Measurements from ENCODE around the gene FAM98C.

DNA sequence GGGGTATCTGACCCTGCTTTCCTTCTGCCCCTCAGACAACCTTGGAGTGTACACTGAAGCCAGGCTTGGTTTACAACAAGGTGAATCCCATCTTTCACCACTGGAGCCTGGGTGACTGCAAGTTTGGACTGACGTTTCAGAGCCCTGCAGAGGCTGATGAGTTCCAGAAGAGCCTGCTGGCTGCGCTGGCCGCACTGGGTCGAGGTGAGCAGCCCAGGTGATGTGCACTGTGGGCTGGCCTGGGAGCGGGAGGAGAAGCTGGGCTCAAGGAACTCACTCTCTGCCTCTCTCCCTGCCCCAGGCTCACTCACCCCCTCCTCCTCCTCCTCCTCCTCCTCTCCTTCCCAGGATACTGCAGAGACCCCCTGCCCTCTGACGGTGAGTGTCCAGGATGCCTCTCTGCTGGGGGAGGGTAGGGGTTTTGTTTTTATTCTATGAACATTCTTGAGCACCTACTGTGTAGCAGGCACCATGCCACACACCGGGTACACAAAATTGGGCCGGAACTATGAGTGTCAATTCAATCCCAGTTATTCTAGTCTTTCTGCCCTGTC is 10.9 kb upstream of the FAM98C start:
- TF ChIP-seq POLR2A (IDR thresholded peaks at IDR 0.05): no peak
- TF ChIP-seq, protein P1, sequence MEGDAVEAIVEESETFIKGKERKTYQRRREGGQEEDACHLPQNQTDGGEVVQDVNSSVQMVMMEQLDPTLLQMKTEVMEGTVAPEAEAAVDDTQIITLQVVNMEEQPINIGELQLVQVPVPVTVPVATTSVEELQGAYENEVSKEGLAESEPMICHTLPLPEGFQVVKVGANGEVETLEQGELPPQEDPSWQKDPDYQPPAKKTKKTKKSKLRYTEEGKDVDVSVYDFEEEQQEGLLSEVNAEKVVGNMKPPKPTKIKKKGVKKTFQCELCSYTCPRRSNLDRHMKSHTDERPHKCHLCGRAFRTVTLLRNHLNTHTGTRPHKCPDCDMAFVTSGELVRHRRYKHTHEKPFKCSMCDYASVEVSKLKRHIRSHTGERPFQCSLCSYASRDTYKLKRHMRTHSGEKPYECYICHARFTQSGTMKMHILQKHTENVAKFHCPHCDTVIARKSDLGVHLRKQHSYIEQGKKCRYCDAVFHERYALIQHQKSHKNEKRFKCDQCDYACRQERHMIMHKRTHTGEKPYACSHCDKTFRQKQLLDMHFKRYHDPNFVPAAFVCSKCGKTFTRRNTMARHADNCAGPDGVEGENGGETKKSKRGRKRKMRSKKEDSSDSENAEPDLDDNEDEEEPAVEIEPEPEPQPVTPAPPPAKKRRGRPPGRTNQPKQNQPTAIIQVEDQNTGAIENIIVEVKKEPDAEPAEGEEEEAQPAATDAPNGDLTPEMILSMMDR (IDR thresholded peaks at IDR 0.05): no peak
